WTC11 (cell line): ENCODE data around the gene ZGPAT. TPM values are rescaled to one million over a fixed set of nuclear protein-coding genes. Genes with fewer than 3 reads are reported as not detected.

Source experiments
- ATAC-seq: fragments of 200-7000 bp; cut with Tn5 transposase; 2 replicates; pipeline ENCODE4 v1.10.0; 2021; ENCODE audit warnings: mild to moderate bottlenecking, moderate library complexity
- CTCF ChIA-PET: fragments of 300-600 bp; sonication (Branson Sonifier 250); formaldehyde crosslinking; loops from one replicate; lab custom pipeline; 2021; ENCODE audit warnings: antibody characterized with exemption; lab: Charles Lee
- POLR2A ChIA-PET: fragments of 350-600 bp; sonication (Branson Sonifier 250); formaldehyde crosslinking; loops from one replicate; lab custom pipeline; 2021; ENCODE audit warnings: antibody characterized with exemption; lab: Charles Lee
- DNase-seq: peaks from one replicate; pipeline ENCODE4 v3.0.0; 2021; ENCODE audit warnings: low spot score
- H3K27ac Mint-ChIP-seq: 2 replicates; pipeline ENCODE4 v1.8.0; 2021; ENCODE audit warnings: mixed read lengths
- H3K27me3 Mint-ChIP-seq: 2 replicates; pipeline ENCODE4 v1.8.0; 2021; ENCODE audit warnings: low read depth, mild to moderate bottlenecking, moderate library complexity, mixed read lengths
- H3K36me3 Mint-ChIP-seq: 2 replicates; pipeline ENCODE4 v1.8.0; 2021; ENCODE audit warnings: mixed read lengths
- H3K4me1 Mint-ChIP-seq: 2 replicates; pipeline ENCODE4 v1.8.0; 2022; ENCODE audit warnings: mixed read lengths
- H3K4me3 Mint-ChIP-seq: 2 replicates; pipeline ENCODE4 v1.8.0; 2021; ENCODE audit warnings: mild to moderate bottlenecking, moderate library complexity, mixed read lengths
- H3K9me3 Mint-ChIP-seq: 2 replicates; pipeline ENCODE4 v1.8.0; 2021; ENCODE audit warnings: mixed read lengths
- ATF1 ChIP-seq: sonication (generic); formaldehyde crosslinking; IDR thresholded peaks from 2 replicates; pipeline ENCODE4 v1.8.1; 2023; ENCODE audit warnings: mild to moderate bottlenecking, moderate library complexity, missing genetic modification reagents
- ATF2 ChIP-seq: sonication (generic); formaldehyde crosslinking; IDR thresholded peaks from 2 replicates; pipeline ENCODE4 v1.8.1; 2022; ENCODE audit warnings: low read depth, missing genetic modification reagents, borderline replicate concordance
- GABPB1 ChIP-seq: sonication (generic); formaldehyde crosslinking; IDR thresholded peaks from 2 replicates; pipeline ENCODE4 v1.8.1; 2023; ENCODE audit warnings: mild to moderate bottlenecking, missing genetic modification reagents
- GRHL2 ChIP-seq: fragments of 250-450 bp; sonication (Bioruptor Pico); IDR thresholded peaks from 2 replicates; pipeline ENCODE4 v1.8.0; 2022; ENCODE audit warnings: mild to moderate bottlenecking, moderate library complexity; ENCODE audit not compliant: insufficient replicate concordance, severe bottlenecking
- IRF1 ChIP-seq: sonication (generic); formaldehyde crosslinking; IDR thresholded peaks from 2 replicates; pipeline ENCODE4 v1.8.0; 2023; ENCODE audit warnings: missing genetic modification reagents
- JUN ChIP-seq: sonication (generic); formaldehyde crosslinking; IDR thresholded peaks from 2 replicates; pipeline ENCODE4 v1.8.0; 2023; ENCODE audit warnings: mild to moderate bottlenecking, missing genetic modification reagents
- MYBL2 ChIP-seq: sonication (generic); formaldehyde crosslinking; IDR thresholded peaks from 2 replicates; pipeline ENCODE4 v1.8.1; 2023; ENCODE audit warnings: mild to moderate bottlenecking, moderate library complexity, missing genetic modification reagents
- PRRX2 ChIP-seq: fragments of 250-450 bp; sonication (Bioruptor Pico); IDR thresholded peaks from 2 replicates; pipeline ENCODE4 v1.8.0; 2021; ENCODE audit warnings: mild to moderate bottlenecking
- RELA ChIP-seq: sonication (generic); formaldehyde crosslinking; IDR thresholded peaks from 2 replicates; pipeline ENCODE4 v1.8.1; 2022; ENCODE audit warnings: missing genetic modification reagents, mild to moderate bottlenecking, borderline replicate concordance
- SMAD3 ChIP-seq: sonication (generic); formaldehyde crosslinking; IDR thresholded peaks from 2 replicates; pipeline ENCODE4 v1.8.0; 2022; ENCODE audit warnings: missing genetic modification reagents, mild to moderate bottlenecking, borderline replicate concordance
- TEAD1 ChIP-seq: sonication (generic); formaldehyde crosslinking; IDR thresholded peaks from 2 replicates; pipeline ENCODE4 v1.8.0; 2022; ENCODE audit warnings: mild to moderate bottlenecking, missing genetic modification reagents
- ZBTB21 ChIP-seq: sonication (generic); formaldehyde crosslinking; IDR thresholded peaks from 2 replicates; pipeline ENCODE4 v1.8.1; 2023; ENCODE audit warnings: mild to moderate bottlenecking, missing genetic modification reagents, borderline replicate concordance
- ZSCAN18 ChIP-seq: fragments of 250-450 bp; sonication (Bioruptor Pico); IDR thresholded peaks from 2 replicates; pipeline ENCODE4 v2.1.2; 2022; ENCODE audit warnings: mild to moderate bottlenecking, moderate library complexity
- total RNA-seq: library from RNA; stranded (reverse); gene quantifications from 3 replicates; pipeline ENCODE4 v1.2.3, GENCODE V29; 2021
- TF ChIP-seq, protein P1 (sequence below): fragments of 250-450 bp; sonication (Bioruptor Pico); conservative IDR thresholded peaks from 2 replicates; pipeline ENCODE4 v1.9.0; 2021; ENCODE audit warnings: mild to moderate bottlenecking
- TF ChIP-seq, protein P2 (sequence below): fragments of 250-450 bp; sonication (Bioruptor Pico); IDR thresholded peaks from 2 replicates; pipeline ENCODE4 v1.9.0; 2021; ENCODE audit warnings: mild to moderate bottlenecking, borderline replicate concordance
- TF ChIP-seq, protein P3 (sequence below): sonication (generic); formaldehyde crosslinking; IDR thresholded peaks from 2 replicates; pipeline ENCODE4 v1.8.1; 2022; ENCODE audit warnings: missing genetic modification reagents, borderline replicate concordance
- TF ChIP-seq, protein P4 (sequence below): sonication (generic); formaldehyde crosslinking; IDR thresholded peaks from 2 replicates; pipeline ENCODE4 v1.8.1; 2023; ENCODE audit warnings: mild to moderate bottlenecking, missing genetic modification reagents
- TF ChIP-seq, protein P5 (sequence below): sonication (generic); formaldehyde crosslinking; IDR thresholded peaks from 2 replicates; pipeline ENCODE4 v1.8.1; 2022; ENCODE audit warnings: mild to moderate bottlenecking, missing genetic modification reagents, moderate library complexity, borderline replicate concordance

Gene ZGPAT
- total RNA-seq, 1 experiment from 2014 or later = 28.3 TPM

GRCh38 chr20:63686094-63686491 is 21.7 kb upstream of the ZGPAT start:
- DNase-seq = no peak
- no peak overlapping the region for H3K4me3 Mint-ChIP-seq
- CTCF ChIA-PET = no interaction called here
- POLR2A ChIA-PET = no interaction called here
- TF ChIP-seq, protein P1, sequence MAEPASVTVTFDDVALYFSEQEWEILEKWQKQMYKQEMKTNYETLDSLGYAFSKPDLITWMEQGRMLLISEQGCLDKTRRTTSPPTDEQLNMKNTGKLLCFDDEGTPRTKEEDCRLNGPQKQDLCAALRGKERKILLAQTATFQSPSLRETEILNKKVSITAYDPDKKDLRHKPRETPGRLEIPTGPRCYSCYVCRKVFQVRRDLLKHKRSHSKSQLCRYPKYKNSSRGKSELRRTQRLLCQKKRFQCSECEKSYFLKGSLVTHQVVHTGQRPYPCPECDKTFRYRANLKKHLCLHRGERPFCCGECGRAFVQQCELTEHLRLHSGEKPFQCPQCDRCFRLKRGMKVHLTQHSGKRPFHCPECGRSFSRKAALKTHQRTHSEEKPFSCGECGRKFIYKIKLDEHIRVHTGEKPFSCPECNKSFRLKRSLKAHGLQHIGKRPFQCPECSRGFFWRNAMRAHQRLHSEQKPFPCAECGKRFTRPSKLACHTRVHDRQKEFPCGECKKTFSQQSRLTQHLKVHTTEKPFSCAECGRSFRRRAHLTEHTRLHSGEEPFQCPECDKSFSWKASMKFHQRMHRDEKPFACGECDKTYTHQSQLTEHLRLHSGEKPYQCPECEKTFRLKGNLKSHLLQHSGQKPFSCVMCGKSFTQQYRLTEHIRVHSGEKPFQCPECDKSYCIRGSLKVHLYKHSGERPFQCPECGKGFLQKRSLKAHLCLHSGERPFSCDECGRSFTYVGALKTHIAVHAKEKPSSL (CRISPR knock-in tag) = no peak
- TF ChIP-seq SMAD3 (no peak), ATF1 (CRISPR knock-in tag) (no peak)
- TF ChIP-seq, all 79 proteins: peak for 0
- Mint-ChIP-seq H3K27ac (no peak overlapping the region), H3K36me3 (no peaks in the 10 kb centered on the region), H3K27me3 (no peaks in the 10 kb centered on the region), H3K9me3 (no peaks in the 10 kb centered on the region), H3K4me1 (no peaks in the 10 kb centered on the region)
- no peak for ATAC-seq

- H3K4me3 Mint-ChIP-seq = no peak overlapping the region
- no peaks in the 10 kb centered on the region for H3K36me3 Mint-ChIP-seq
- ChIA-PET CTCF (no interaction called here), POLR2A (interaction anchor here (1.4 kb wide), 1 partner anchor 9 kb away, joined by 3 read pairs; the partner anchor contains the start of gene TNFRSF6B)
- H3K4me1 Mint-ChIP-seq = no peaks in the 10 kb centered on the region
- H3K9me3 Mint-ChIP-seq = no peaks in the 10 kb centered on the region
- H3K27ac Mint-ChIP-seq = no peak overlapping the region
- no peak for DNase-seq
- ATAC-seq = no peak
- no peaks in the 10 kb centered on the region for H3K27me3 Mint-ChIP-seq
- TF ChIP-seq PRRX2 (CRISPR knock-in tag) = no peak
- TF ChIP-seq, protein P2, sequence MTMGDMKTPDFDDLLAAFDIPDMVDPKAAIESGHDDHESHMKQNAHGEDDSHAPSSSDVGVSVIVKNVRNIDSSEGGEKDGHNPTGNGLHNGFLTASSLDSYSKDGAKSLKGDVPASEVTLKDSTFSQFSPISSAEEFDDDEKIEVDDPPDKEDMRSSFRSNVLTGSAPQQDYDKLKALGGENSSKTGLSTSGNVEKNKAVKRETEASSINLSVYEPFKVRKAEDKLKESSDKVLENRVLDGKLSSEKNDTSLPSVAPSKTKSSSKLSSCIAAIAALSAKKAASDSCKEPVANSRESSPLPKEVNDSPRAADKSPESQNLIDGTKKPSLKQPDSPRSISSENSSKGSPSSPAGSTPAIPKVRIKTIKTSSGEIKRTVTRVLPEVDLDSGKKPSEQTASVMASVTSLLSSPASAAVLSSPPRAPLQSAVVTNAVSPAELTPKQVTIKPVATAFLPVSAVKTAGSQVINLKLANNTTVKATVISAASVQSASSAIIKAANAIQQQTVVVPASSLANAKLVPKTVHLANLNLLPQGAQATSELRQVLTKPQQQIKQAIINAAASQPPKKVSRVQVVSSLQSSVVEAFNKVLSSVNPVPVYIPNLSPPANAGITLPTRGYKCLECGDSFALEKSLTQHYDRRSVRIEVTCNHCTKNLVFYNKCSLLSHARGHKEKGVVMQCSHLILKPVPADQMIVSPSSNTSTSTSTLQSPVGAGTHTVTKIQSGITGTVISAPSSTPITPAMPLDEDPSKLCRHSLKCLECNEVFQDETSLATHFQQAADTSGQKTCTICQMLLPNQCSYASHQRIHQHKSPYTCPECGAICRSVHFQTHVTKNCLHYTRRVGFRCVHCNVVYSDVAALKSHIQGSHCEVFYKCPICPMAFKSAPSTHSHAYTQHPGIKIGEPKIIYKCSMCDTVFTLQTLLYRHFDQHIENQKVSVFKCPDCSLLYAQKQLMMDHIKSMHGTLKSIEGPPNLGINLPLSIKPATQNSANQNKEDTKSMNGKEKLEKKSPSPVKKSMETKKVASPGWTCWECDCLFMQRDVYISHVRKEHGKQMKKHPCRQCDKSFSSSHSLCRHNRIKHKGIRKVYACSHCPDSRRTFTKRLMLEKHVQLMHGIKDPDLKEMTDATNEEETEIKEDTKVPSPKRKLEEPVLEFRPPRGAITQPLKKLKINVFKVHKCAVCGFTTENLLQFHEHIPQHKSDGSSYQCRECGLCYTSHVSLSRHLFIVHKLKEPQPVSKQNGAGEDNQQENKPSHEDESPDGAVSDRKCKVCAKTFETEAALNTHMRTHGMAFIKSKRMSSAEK = no peak
- no peak for TF ChIP-seq ZSCAN18 (CRISPR knock-in tag)
- no peak for TF ChIP-seq GABPB1
- TF ChIP-seq, protein P3, sequence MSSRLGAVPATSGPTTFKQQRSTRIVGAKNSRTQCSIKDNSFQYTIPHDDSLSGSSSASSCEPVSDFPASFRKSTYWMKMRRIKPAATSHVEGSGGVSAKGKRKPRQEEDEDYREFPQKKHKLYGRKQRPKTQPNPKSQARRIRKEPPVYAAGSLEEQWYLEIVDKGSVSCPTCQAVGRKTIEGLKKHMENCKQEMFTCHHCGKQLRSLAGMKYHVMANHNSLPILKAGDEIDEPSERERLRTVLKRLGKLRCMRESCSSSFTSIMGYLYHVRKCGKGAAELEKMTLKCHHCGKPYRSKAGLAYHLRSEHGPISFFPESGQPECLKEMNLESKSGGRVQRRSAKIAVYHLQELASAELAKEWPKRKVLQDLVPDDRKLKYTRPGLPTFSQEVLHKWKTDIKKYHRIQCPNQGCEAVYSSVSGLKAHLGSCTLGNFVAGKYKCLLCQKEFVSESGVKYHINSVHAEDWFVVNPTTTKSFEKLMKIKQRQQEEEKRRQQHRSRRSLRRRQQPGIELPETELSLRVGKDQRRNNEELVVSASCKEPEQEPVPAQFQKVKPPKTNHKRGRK (CRISPR knock-in tag) = no peak
- no peak for TF ChIP-seq GRHL2 (CRISPR knock-in tag)
- TF ChIP-seq, protein P4, sequence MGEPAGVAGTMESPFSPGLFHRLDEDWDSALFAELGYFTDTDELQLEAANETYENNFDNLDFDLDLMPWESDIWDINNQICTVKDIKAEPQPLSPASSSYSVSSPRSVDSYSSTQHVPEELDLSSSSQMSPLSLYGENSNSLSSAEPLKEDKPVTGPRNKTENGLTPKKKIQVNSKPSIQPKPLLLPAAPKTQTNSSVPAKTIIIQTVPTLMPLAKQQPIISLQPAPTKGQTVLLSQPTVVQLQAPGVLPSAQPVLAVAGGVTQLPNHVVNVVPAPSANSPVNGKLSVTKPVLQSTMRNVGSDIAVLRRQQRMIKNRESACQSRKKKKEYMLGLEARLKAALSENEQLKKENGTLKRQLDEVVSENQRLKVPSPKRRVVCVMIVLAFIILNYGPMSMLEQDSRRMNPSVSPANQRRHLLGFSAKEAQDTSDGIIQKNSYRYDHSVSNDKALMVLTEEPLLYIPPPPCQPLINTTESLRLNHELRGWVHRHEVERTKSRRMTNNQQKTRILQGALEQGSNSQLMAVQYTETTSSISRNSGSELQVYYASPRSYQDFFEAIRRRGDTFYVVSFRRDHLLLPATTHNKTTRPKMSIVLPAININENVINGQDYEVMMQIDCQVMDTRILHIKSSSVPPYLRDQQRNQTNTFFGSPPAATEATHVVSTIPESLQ = no peak
- TF ChIP-seq ZBTB21 (CRISPR knock-in tag) = no peak
- no peak for TF ChIP-seq TEAD1 (CRISPR knock-in tag)
- TF ChIP-seq MYBL2 (CRISPR knock-in tag) = no peak
- no peak for TF ChIP-seq ATF2 (CRISPR knock-in tag)
- TF ChIP-seq IRF1 (CRISPR knock-in tag) = no peak
- TF ChIP-seq JUN (CRISPR knock-in tag) = no peak
- TF ChIP-seq, protein P5, sequence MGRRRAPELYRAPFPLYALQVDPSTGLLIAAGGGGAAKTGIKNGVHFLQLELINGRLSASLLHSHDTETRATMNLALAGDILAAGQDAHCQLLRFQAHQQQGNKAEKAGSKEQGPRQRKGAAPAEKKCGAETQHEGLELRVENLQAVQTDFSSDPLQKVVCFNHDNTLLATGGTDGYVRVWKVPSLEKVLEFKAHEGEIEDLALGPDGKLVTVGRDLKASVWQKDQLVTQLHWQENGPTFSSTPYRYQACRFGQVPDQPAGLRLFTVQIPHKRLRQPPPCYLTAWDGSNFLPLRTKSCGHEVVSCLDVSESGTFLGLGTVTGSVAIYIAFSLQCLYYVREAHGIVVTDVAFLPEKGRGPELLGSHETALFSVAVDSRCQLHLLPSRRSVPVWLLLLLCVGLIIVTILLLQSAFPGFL = no peak
- no peak for TF ChIP-seq RELA (CRISPR knock-in tag)
- TF ChIP-seq, all 79 proteins: peak for 0
These were observed 21.1 kb upstream of the ZGPAT start for GRCh38 chr20:63686492-63687321.
